ENCODE results near the gene ENPP3.

DNA sequence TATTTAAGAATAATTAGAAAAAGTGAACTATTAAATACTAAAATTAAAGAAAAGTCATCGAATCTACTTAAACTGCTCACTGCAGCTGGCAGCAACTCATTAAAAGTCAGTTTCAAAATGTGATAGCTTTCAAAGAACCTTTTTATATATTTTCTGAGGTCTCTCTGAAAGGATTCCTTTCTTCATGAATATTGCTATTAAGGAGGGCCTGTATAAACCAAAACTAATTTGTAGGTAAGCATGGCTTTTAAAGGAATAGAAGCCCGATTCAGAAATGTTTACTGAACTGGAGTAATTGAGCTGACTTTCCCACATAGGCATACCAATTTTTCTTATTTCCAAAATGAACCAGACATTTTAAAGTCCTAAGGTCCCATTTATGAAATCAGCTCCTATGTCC lies 129.5 kb downstream of the ENPP3 start:
- TF ChIP-seq, protein P1, sequence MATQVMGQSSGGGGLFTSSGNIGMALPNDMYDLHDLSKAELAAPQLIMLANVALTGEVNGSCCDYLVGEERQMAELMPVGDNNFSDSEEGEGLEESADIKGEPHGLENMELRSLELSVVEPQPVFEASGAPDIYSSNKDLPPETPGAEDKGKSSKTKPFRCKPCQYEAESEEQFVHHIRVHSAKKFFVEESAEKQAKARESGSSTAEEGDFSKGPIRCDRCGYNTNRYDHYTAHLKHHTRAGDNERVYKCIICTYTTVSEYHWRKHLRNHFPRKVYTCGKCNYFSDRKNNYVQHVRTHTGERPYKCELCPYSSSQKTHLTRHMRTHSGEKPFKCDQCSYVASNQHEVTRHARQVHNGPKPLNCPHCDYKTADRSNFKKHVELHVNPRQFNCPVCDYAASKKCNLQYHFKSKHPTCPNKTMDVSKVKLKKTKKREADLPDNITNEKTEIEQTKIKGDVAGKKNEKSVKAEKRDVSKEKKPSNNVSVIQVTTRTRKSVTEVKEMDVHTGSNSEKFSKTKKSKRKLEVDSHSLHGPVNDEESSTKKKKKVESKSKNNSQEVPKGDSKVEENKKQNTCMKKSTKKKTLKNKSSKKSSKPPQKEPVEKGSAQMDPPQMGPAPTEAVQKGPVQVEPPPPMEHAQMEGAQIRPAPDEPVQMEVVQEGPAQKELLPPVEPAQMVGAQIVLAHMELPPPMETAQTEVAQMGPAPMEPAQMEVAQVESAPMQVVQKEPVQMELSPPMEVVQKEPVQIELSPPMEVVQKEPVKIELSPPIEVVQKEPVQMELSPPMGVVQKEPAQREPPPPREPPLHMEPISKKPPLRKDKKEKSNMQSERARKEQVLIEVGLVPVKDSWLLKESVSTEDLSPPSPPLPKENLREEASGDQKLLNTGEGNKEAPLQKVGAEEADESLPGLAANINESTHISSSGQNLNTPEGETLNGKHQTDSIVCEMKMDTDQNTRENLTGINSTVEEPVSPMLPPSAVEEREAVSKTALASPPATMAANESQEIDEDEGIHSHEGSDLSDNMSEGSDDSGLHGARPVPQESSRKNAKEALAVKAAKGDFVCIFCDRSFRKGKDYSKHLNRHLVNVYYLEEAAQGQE (IDR thresholded peaks at IDR 0.05; ENCODE audit: low read depth, low read length) = no peak
- no peak for TF ChIP-seq RFX5 (IDR thresholded peaks at IDR 0.05; ENCODE audit: low read length)
- TF ChIP-seq, protein P2, sequence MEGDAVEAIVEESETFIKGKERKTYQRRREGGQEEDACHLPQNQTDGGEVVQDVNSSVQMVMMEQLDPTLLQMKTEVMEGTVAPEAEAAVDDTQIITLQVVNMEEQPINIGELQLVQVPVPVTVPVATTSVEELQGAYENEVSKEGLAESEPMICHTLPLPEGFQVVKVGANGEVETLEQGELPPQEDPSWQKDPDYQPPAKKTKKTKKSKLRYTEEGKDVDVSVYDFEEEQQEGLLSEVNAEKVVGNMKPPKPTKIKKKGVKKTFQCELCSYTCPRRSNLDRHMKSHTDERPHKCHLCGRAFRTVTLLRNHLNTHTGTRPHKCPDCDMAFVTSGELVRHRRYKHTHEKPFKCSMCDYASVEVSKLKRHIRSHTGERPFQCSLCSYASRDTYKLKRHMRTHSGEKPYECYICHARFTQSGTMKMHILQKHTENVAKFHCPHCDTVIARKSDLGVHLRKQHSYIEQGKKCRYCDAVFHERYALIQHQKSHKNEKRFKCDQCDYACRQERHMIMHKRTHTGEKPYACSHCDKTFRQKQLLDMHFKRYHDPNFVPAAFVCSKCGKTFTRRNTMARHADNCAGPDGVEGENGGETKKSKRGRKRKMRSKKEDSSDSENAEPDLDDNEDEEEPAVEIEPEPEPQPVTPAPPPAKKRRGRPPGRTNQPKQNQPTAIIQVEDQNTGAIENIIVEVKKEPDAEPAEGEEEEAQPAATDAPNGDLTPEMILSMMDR (IDR thresholded peaks at IDR 0.05) = no peak
- TF ChIP-seq POLR2AphosphoS5 (IDR thresholded peaks at IDR 0.05; ENCODE audit: low read depth, low read length) = no peak
- no peak for TF ChIP-seq EP300 (IDR thresholded peaks at IDR 0.05; ENCODE audit: borderline replicate concordance in 1 of 2, low read depth in 1 of 2, low read length in 1 of 2)
- TF ChIP-seq FOSL2 (IDR thresholded peaks at IDR 0.05; ENCODE audit: borderline replicate concordance, low read depth) = no peak
- no peak for TF ChIP-seq TAF1 (IDR thresholded peaks at IDR 0.05; ENCODE audit: borderline replicate concordance, low read depth, low read length)
- no peak for TF ChIP-seq YY1 (IDR thresholded peaks at IDR 0.05; ENCODE audit: low read depth)
